K562 (cell line): ENCODE results near the gene PLEK2. TPM values are rescaled to one million over a fixed set of nuclear protein-coding genes. Genes with fewer than 3 reads are reported as not detected.

Experiments used
- ARID3A ChIP-seq: IDR thresholded peaks from 2 replicates; pipeline ENCODE4 v1.6.1; 2012; ENCODE audit warnings: low read depth, low read length, improper control_type of control experiment, borderline replicate concordance
- BDP1 ChIP-seq: IDR thresholded peaks from 3 replicates; pipeline ENCODE4 v1.6.1; 2011; ENCODE audit not compliant: insufficient read length, insufficient read depth
- CTCFL ChIP-seq: IDR thresholded peaks from 2 replicates; pipeline ENCODE4 v1.6.1; 2011; ENCODE audit warnings: borderline replicate concordance, low read depth, mild to moderate bottlenecking, moderate library complexity, low read length; ENCODE audit not compliant: insufficient read depth, poor library complexity, severe bottlenecking
- EHMT2 ChIP-seq: fragments of 450-650 bp; IDR thresholded peaks from 2 replicates; pipeline ENCODE4 v1.6.1; 2018; ENCODE audit warnings: antibody characterized with exemption
- HEY1 ChIP-seq: fragments of 250-450 bp; sonication (Bioruptor Pico); IDR thresholded peaks from 2 replicates; pipeline ENCODE4 v1.5.0; 2020; ENCODE audit warnings: mild to moderate bottlenecking, moderate library complexity, borderline replicate concordance
- HINFP ChIP-seq: fragments of 450-650 bp; conservative IDR thresholded peaks from 2 replicates; pipeline ENCODE4 v1.6.1; 2016; ENCODE audit warnings: missing genetic modification characterization, low read depth, mild to moderate bottlenecking, control low read depth, missing compliant biosample characterization
- IRF2 ChIP-seq: sonication (generic); formaldehyde crosslinking; IDR thresholded peaks from 2 replicates; pipeline ENCODE4 v1.8.1; 2022; ENCODE audit warnings: mild to moderate bottlenecking, missing genetic modification reagents
- NFYB ChIP-seq: IDR thresholded peaks from 2 replicates; pipeline ENCODE4 v1.6.1; 2011; ENCODE audit warnings: mild to moderate bottlenecking, moderate library complexity; ENCODE audit not compliant: insufficient read length; ENCODE audit errors: extremely low read depth
- OTX1 ChIP-seq: fragments of 450-650 bp; formaldehyde crosslinking; IDR thresholded peaks from 2 replicates; pipeline ENCODE4 v1.4.0; 2022; ENCODE audit warnings: mild to moderate bottlenecking
- SP2 ChIP-seq: IDR thresholded peaks from 2 replicates; pipeline ENCODE4 v1.6.1; 2011; ENCODE audit warnings: mild to moderate bottlenecking, low read depth, low read length, moderate library complexity; ENCODE audit not compliant: poor library complexity, severe bottlenecking; ENCODE audit errors: extremely low read depth
- TRIM24 ChIP-seq, 2 experiments: fragments of 450-650 bp; IDR thresholded peaks; 2 replicates each; pipeline ENCODE4 v1.6.1; 2016
- VEZF1 ChIP-seq: fragments of 200-800 bp; sonication (Bioruptor generic); IDR thresholded peaks from 2 replicates; pipeline ENCODE4 v1.6.1; 2017; ENCODE audit warnings: missing genetic modification characterization, missing compliant biosample characterization
- ZFP1 ChIP-seq: fragments of 450-650 bp; formaldehyde crosslinking; IDR thresholded peaks from 2 replicates; pipeline ENCODE4 v1.4.0; 2020; ENCODE audit warnings: mild to moderate bottlenecking, mixed read lengths
- ZNF395 ChIP-seq: fragments of 200-800 bp; sonication (Bioruptor generic); IDR thresholded peaks from 2 replicates; pipeline ENCODE4 v1.6.1; 2017; ENCODE audit warnings: missing genetic modification characterization, missing compliant biosample characterization
- ZNF695 ChIP-seq: fragments of 450-650 bp; formaldehyde crosslinking; IDR thresholded peaks from 2 replicates; pipeline ENCODE4 v1.4.0; 2020; ENCODE audit warnings: mild to moderate bottlenecking, moderate library complexity
- polyA plus RNA-seq, 8 experiments: library from polyadenylated mRNA; depleted of rRNA in 4 of 8; stranded (reverse) in 5 of 8; unstranded in 3 of 8; fragments of >200 nt; fragmentation: Nextera tagmentation in 2 of 8; fragmentation: Illumina TruSeq in 1 of 8; extraction: Ambion mirVana in 2 of 8; extraction: Trizol in 1 of 8; gene quantifications; 2 replicates each; pipeline versions ENCODE4 v1.2.1 to v1.2.3, GENCODE V29; 2011 to 2014; ENCODE audit warnings: inconsistent platforms in 1 of 8, missing spikeins in 1 of 8
- total RNA-seq, 7 experiments: library from RNA; depleted of rRNA in 6 of 7; stranded (reverse); fragments of >200 nt in 6 of 7; fragmentation: Illumina TruSeq in 2 of 7; extraction: Trizol in 2 of 7; gene quantifications; 2 replicates each; pipeline versions ENCODE4 v1.2.1 to v1.2.3, GENCODE V29; 2011 to 2021; ENCODE audit warnings: low replicate concordance in 1 of 7
- TF ChIP-seq, protein P1 (sequence below): fragments of 450-650 bp; formaldehyde crosslinking; IDR thresholded peaks from 2 replicates; pipeline ENCODE4 v1.4.0; 2020; ENCODE audit warnings: mild to moderate bottlenecking, moderate library complexity

The PLEK2 gene
- total and polyA plus RNA-seq, 9 of the 15 experiments (the other 6 are each of a cell fraction or from before 2014, with no cell fraction given) = not detected

DNA sequence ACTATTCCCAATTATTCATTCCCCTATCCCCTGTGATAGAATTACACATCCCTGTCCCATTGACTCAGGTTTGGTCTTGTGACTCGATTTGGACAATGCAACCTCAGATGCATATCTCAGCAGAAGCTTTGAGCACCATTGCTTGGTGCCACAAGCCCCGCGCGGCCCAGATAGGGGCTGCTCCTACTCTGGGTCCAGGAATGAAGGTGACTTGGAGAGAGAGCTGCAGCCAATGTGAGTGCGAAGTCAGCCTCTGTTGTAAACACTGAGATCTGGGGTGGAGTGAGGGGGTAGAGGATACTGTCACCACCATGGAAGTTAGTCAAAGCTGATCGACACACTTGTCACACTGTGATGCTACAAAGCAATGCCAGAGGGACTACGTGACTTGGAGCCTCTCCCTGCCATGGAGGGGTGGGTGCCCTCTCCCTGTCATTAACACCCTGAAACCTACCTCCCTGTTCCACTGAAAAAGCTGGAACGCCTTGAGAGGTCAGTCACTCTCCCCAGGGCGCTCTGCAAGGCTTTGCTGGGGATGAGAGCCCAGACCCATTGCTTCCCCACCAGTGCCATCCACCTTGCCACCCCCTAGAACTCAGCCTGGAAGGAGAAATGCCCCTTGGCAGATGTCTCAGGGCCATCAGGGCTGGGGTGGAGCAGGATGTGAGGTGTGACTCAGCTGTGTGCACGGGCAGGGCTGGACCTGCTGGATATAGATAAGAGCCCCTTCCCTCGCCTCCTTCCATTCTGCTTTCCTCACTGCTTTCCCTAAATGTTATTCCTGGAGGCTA, 6.6 kb upstream of the PLEK2 start (continued):
- TF ChIP-seq CTCFL = no peak
- TF ChIP-seq IRF2 (CRISPR knock-in tag) = no peak
- TF ChIP-seq NFYB = no peak
- TF ChIP-seq ARID3A = no peak
- no peak for TF ChIP-seq HINFP
- no peak for TF ChIP-seq OTX1
- TF ChIP-seq TRIM24 (IDR thresholded peaks at IDR 0.05) = peak; percentile 60 to 75; a peak in 3 of 4 replicates
- no peak for TF ChIP-seq ZNF695 (CRISPR knock-in tag)
- no peak for TF ChIP-seq EHMT2
- no peak for TF ChIP-seq SP2
- TF ChIP-seq ZFP1 (CRISPR knock-in tag) = no peak
- TF ChIP-seq BDP1 = no peak
- TF ChIP-seq ZNF395 (CRISPR knock-in tag) = peak; percentile 74; the same call in 1 of the 2 replicates
- TF ChIP-seq VEZF1 = 0 out of 2 replicates have a peak, but pooled peaks have one; percentile 40
- TF ChIP-seq, protein P1, sequence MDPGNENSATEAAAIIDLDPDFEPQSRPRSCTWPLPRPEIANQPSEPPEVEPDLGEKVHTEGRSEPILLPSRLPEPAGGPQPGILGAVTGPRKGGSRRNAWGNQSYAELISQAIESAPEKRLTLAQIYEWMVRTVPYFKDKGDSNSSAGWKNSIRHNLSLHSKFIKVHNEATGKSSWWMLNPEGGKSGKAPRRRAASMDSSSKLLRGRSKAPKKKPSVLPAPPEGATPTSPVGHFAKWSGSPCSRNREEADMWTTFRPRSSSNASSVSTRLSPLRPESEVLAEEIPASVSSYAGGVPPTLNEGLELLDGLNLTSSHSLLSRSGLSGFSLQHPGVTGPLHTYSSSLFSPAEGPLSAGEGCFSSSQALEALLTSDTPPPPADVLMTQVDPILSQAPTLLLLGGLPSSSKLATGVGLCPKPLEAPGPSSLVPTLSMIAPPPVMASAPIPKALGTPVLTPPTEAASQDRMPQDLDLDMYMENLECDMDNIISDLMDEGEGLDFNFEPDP = no peak
- TF ChIP-seq HEY1 (CRISPR knock-in tag) = no peak
